Uterus (tissue), 2 donors: ENCODE measurements around the gene LPCAT1.

Experiments
- POLR2A ChIP-seq, 2 donors: fragments of 450-650 bp; IDR thresholded peaks; one replicate each; pipeline ENCODE4 v1.6.1; 2016; ENCODE audit warnings: antibody characterized with exemption in 2 of 2, mild to moderate bottlenecking in 1 of 2, moderate library complexity in 1 of 2
- TF ChIP-seq, protein P1 (sequence below), 4 experiments: fragments of 200-600 bp in 2 of 4; fragments of 450-650 bp in 2 of 4; sonication (generic) in 2 of 4; IDR thresholded peaks; one replicate each; pipeline ENCODE4 v1.5.1; 2016 to 2019; ENCODE audit warnings: antibody characterized with exemption in 4 of 4, mild to moderate bottlenecking in 2 of 4, moderate library complexity in 1 of 4

- TF ChIP-seq, protein P1, sequence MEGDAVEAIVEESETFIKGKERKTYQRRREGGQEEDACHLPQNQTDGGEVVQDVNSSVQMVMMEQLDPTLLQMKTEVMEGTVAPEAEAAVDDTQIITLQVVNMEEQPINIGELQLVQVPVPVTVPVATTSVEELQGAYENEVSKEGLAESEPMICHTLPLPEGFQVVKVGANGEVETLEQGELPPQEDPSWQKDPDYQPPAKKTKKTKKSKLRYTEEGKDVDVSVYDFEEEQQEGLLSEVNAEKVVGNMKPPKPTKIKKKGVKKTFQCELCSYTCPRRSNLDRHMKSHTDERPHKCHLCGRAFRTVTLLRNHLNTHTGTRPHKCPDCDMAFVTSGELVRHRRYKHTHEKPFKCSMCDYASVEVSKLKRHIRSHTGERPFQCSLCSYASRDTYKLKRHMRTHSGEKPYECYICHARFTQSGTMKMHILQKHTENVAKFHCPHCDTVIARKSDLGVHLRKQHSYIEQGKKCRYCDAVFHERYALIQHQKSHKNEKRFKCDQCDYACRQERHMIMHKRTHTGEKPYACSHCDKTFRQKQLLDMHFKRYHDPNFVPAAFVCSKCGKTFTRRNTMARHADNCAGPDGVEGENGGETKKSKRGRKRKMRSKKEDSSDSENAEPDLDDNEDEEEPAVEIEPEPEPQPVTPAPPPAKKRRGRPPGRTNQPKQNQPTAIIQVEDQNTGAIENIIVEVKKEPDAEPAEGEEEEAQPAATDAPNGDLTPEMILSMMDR (IDR thresholded peaks at IDR 0.05): no peak
- TF ChIP-seq POLR2A (IDR thresholded peaks at IDR 0.05): no peak
Observed at GRCh38 chr5:1446602-1447343, 77.0 kb downstream of the LPCAT1 start.
